Measurements from ENCODE around the gene RNASE11.

The RNASE11 gene

GRCh38 chr14:20592574-20592973 lies 4.8 kb upstream of the RNASE11 start:
- TF ChIP-seq CTCF (IDR thresholded peaks at IDR 0.05; ENCODE audit: low read depth, low read length, missing control alignments): no peak

GRCh38 chr14:20591235-20591634 lies 3.4 kb upstream of the RNASE11 start, which contains the start of gene RNASE12:
Gene RNASE12, minus strand, starts transcription at chr14:20591376. Its CDS starts 653 bp downstream, at chr14:20590723.
- in situ Hi-C loops (cut with HindIII; ENCODE audit: low pct_ligation_motif_present, low sequenced_read_pairs): no loop called here
- no peak within 1 kb of the TSS for H3K27ac ChIP-seq

More at GRCh38 chr14:20592574-20592973, 4.8 kb upstream of the RNASE11 start:
- H3K27ac ChIP-seq: no peak overlapping the region
- H3K27me3 ChIP-seq (replicated peaks): no peaks in the 10 kb centered on the region
- H3K36me3 ChIP-seq (replicated peaks): no peaks in the 10 kb centered on the region
- in situ Hi-C loops (cut with HindIII; ENCODE audit: low pct_ligation_motif_present, low sequenced_read_pairs): no loop called here
- H3K4me3 ChIP-seq (ENCODE audit: low read depth, low read length): no peak overlapping the region
- no peak for DNase-seq

GRCh38 chr14:20583908-20584307 lies 3.9 kb downstream of the RNASE11 start:
- Histone ChIP-seq H3K4me3 (ENCODE audit: low read depth, low read length) (no peak overlapping the region), H3K27ac (no peak overlapping the region), H3K36me3 (replicated peaks) (no peaks in the 10 kb centered on the region), H3K27me3 (replicated peaks) (no peaks in the 10 kb centered on the region)
- DNase-seq: no peak
- no peak for TF ChIP-seq CTCF (IDR thresholded peaks at IDR 0.05; ENCODE audit: low read depth, low read length, missing control alignments)
- in situ Hi-C loops (cut with HindIII; ENCODE audit: low pct_ligation_motif_present, low sequenced_read_pairs): no loop called here

More at GRCh38 chr14:20591235-20591634, 3.4 kb upstream of the RNASE11 start, which contains the start of gene RNASE12:
- Histone ChIP-seq H3K4me3 (ENCODE audit: low read depth, low read length) (no peak within 1 kb of the TSS), H3K27me3 (replicated peaks) (no peaks in the 10 kb centered on the region), H3K36me3 (replicated peaks) (no peaks in the 10 kb centered on the region)
- no peak for TF ChIP-seq CTCF (IDR thresholded peaks at IDR 0.05; ENCODE audit: low read depth, low read length, missing control alignments)
- DNase-seq: no peak

- Histone ChIP-seq H3K27me3 (replicated peaks) (no peaks in the 10 kb centered on the region), H3K27ac (no peak overlapping the region), H3K4me3 (ENCODE audit: low read depth, low read length) (no peak overlapping the region), H3K36me3 (replicated peaks) (no peaks in the 10 kb centered on the region)
- no peak for TF ChIP-seq CTCF (IDR thresholded peaks at IDR 0.05; ENCODE audit: low read depth, low read length, missing control alignments)
- in situ Hi-C loops (cut with HindIII; ENCODE audit: low pct_ligation_motif_present, low sequenced_read_pairs): no loop called here
- no peak for DNase-seq
Measured at GRCh38 chr14:20583142-20583541, 4.7 kb downstream of the RNASE11 start.

GRCh38 chr14:20580242-20580641 lies 7.6 kb downstream of the RNASE11 start:
- no peaks in the 10 kb centered on the region for H3K36me3 ChIP-seq (replicated peaks)
- no peak for DNase-seq
- no peak for TF ChIP-seq CTCF (IDR thresholded peaks at IDR 0.05; ENCODE audit: low read depth, low read length, missing control alignments)
- no peak overlapping the region for H3K27ac ChIP-seq
- H3K27me3 ChIP-seq (replicated peaks): no peaks in the 10 kb centered on the region
- H3K4me3 ChIP-seq (ENCODE audit: low read depth, low read length): no peak overlapping the region
- in situ Hi-C loops (cut with HindIII; ENCODE audit: low pct_ligation_motif_present, low sequenced_read_pairs): no loop called here

Data from brain microvascular endothelial cell (primary cell).